DOHH2 (cell line): ENCODE measurements around the gene CCDC171.

Experiments used
- H3F3A ChIP-seq: fragments of 200-600 bp; sonication (generic), shearing (Covaris generic); 2 replicates; pipeline ENCODE4 v1.6.0; 2016; ENCODE audit warnings: antibody characterized with exemption, mild to moderate bottlenecking; ENCODE audit not compliant: control insufficient read depth, insufficient read depth
- H3K27ac ChIP-seq: fragments of 200-600 bp; sonication (generic); 2 replicates; pipeline ENCODE4 v1.5.1; 2014; ENCODE audit warnings: low read depth, mild to moderate bottlenecking, low read length, moderate library complexity
- H3K27me3 ChIP-seq: fragments of 200-600 bp; sonication (generic); 2 replicates; pipeline ENCODE4 v1.6.1; 2014; ENCODE audit warnings: mild to moderate bottlenecking, low read length, mixed read lengths; ENCODE audit not compliant: control insufficient read depth
- H3K36me3 ChIP-seq: fragments of 200-600 bp; sonication (generic); 2 replicates; pipeline ENCODE4 v1.6.1; 2014; ENCODE audit warnings: mild to moderate bottlenecking, low read length, moderate library complexity, mixed read lengths; ENCODE audit not compliant: control insufficient read depth
- H3K4me1 ChIP-seq: fragments of 200-600 bp; sonication (generic); 2 replicates; pipeline ENCODE4 v1.6.1; 2014; ENCODE audit warnings: mild to moderate bottlenecking, low read length, mixed read lengths; ENCODE audit not compliant: control insufficient read depth
- H3K4me2 ChIP-seq: fragments of 200-600 bp; sonication (generic); 2 replicates; pipeline ENCODE4 v1.6.0; 2014; ENCODE audit warnings: mild to moderate bottlenecking, low read length, moderate library complexity
- H3K4me3 ChIP-seq: fragments of 200-600 bp; sonication (generic); 2 replicates; pipeline ENCODE4 v1.5.1; 2014; ENCODE audit warnings: mild to moderate bottlenecking, low read length, mixed read lengths
- H3K79me2 ChIP-seq: fragments of 200-600 bp; sonication (generic); 2 replicates; pipeline ENCODE4 v1.6.1; 2014; ENCODE audit warnings: mild to moderate bottlenecking, low read length, mixed read lengths; ENCODE audit not compliant: control insufficient read depth
- H3K9me2 ChIP-seq: fragments of 200-600 bp; sonication (generic); replicated peaks from 2 replicates; pipeline ENCODE4 v1.6.1; 2014; ENCODE audit warnings: mild to moderate bottlenecking, low read length, mixed read lengths; ENCODE audit not compliant: control insufficient read depth
- H3K9me3 ChIP-seq: fragments of 200-600 bp; sonication (generic); 2 replicates; pipeline ENCODE4 v1.6.1; 2014; ENCODE audit warnings: antibody characterized with exemption, low read length, mixed read lengths; ENCODE audit not compliant: control insufficient read depth, insufficient read depth
- H4K20me1 ChIP-seq: fragments of 200-600 bp; sonication (generic); 2 replicates; pipeline ENCODE4 v1.6.0; 2014; ENCODE audit warnings: low read depth, mild to moderate bottlenecking, antibody characterized with exemption, low read length, moderate library complexity; ENCODE audit not compliant: control insufficient read depth, insufficient read depth
- CTCF ChIP-seq: fragments of 200-600 bp; sonication (generic); IDR thresholded peaks from one replicate; pipeline ENCODE4 v1.5.1; 2014; ENCODE audit warnings: antibody characterized with exemption, mild to moderate bottlenecking, low read depth, low read length; ENCODE audit not compliant: poor library complexity, severe bottlenecking
- EZH2phosphoT487 ChIP-seq: fragments of 200-600 bp; sonication (generic); IDR thresholded peaks from 2 replicates; pipeline ENCODE4 v1.6.1; 2017; ENCODE audit warnings: borderline replicate concordance, mild to moderate bottlenecking, antibody characterized with exemption, low read length, moderate library complexity, mixed read lengths

Gene CCDC171

GRCh38 chr9:15711931-15712330 is 159.1 kb downstream of the CCDC171 start:
- Histone ChIP-seq H3K27ac (no peak overlapping the region), H3K4me3 (no peak overlapping the region), H3K79me2 (no peaks in the 10 kb centered on the region), H4K20me1 (no peaks in the 10 kb centered on the region), H3K27me3 (no peaks in the 10 kb centered on the region), H3K9me2 (no peaks in the 10 kb centered on the region), H3K9me3 (no peaks in the 10 kb centered on the region), H3F3A (no peaks in the 10 kb centered on the region), H3K4me1 (no peaks in the 10 kb centered on the region), H3K4me2 (no peak overlapping the region), H3K36me3 (no peaks in the 10 kb centered on the region)
- no peak for TF ChIP-seq EZH2phosphoT487

- no peaks in the 10 kb centered on the region for H4K20me1 ChIP-seq
- H3K4me3 ChIP-seq = no peak overlapping the region
- H3K79me2 ChIP-seq = no peaks in the 10 kb centered on the region
Observed at GRCh38 chr9:15714746-15715145, 161.9 kb downstream of the CCDC171 start.

GRCh38 chr9:15717290-15717967 is 164.6 kb downstream of the CCDC171 start:
- H3K9me3 ChIP-seq = no peaks in the 10 kb centered on the region
- no peaks in the 10 kb centered on the region for H3K27me3 ChIP-seq
- TF ChIP-seq EZH2phosphoT487 = no peak

More at GRCh38 chr9:15714746-15715145, 161.9 kb downstream of the CCDC171 start:
- Histone ChIP-seq H3K36me3 (no peaks in the 10 kb centered on the region), H3K27me3 (no peaks in the 10 kb centered on the region), H3K9me3 (no peaks in the 10 kb centered on the region), H3K9me2 (no peaks in the 10 kb centered on the region), H3K4me2 (no peak overlapping the region), H3K4me1 (no peaks in the 10 kb centered on the region), H3K27ac (no peak overlapping the region), H3F3A (no peaks in the 10 kb centered on the region)
- TF ChIP-seq EZH2phosphoT487 = no peak
- TF ChIP-seq CTCF = no peak

GRCh38 chr9:15718423-15718822 is 165.6 kb downstream of the CCDC171 start:
- no peak overlapping the region for H3K4me2 ChIP-seq
- no peaks in the 10 kb centered on the region for H3K9me2 ChIP-seq
- no peaks in the 10 kb centered on the region for H3F3A ChIP-seq
- no peaks in the 10 kb centered on the region for H4K20me1 ChIP-seq
- no peaks in the 10 kb centered on the region for H3K27me3 ChIP-seq
- H3K27ac ChIP-seq = no peak overlapping the region
- H3K4me3 ChIP-seq = no peak overlapping the region
- no peaks in the 10 kb centered on the region for H3K9me3 ChIP-seq
- no peak for TF ChIP-seq EZH2phosphoT487
- TF ChIP-seq CTCF = no peak
- H3K4me1 ChIP-seq = no peaks in the 10 kb centered on the region
- no peaks in the 10 kb centered on the region for H3K36me3 ChIP-seq
- no peaks in the 10 kb centered on the region for H3K79me2 ChIP-seq

More at GRCh38 chr9:15717290-15717967, 164.6 kb downstream of the CCDC171 start:
- Histone ChIP-seq H3K79me2 (no peaks in the 10 kb centered on the region), H3K27ac (no peak overlapping the region), H3K4me1 (no peaks in the 10 kb centered on the region), H4K20me1 (no peaks in the 10 kb centered on the region), H3K4me2 (no peak overlapping the region), H3K36me3 (no peaks in the 10 kb centered on the region), H3K9me2 (no peaks in the 10 kb centered on the region), H3K4me3 (no peak overlapping the region), H3F3A (no peaks in the 10 kb centered on the region)
